Prostate gland (tissue), 2 donors: Measurements from ENCODE around the gene FCER2.

ENCODE experiments used
- POLR2A ChIP-seq: fragments of 450-650 bp; IDR thresholded peaks from one replicate; pipeline ENCODE4 v1.6.1; 2016; ENCODE audit warnings: antibody characterized with exemption, mild to moderate bottlenecking
- POLR2AphosphoS5 ChIP-seq: sonication (generic); formaldehyde crosslinking; IDR thresholded peaks from one replicate; pipeline ENCODE4 v1.6.1; 2017; ENCODE audit warnings: antibody characterized with exemption
- TF ChIP-seq, protein P1 (sequence below), 4 experiments: fragments of 200-600 bp in 2 of 4; fragments of 450-650 bp in 2 of 4; sonication (generic) in 2 of 4; IDR thresholded peaks; 1 replicate in 3 of 4; 2 replicates in 1 of 4; pipeline ENCODE4 v1.5.1; 2016 to 2019; ENCODE audit warnings: antibody characterized with exemption in 4 of 4, mild to moderate bottlenecking in 2 of 4, moderate library complexity in 2 of 4

DNA sequence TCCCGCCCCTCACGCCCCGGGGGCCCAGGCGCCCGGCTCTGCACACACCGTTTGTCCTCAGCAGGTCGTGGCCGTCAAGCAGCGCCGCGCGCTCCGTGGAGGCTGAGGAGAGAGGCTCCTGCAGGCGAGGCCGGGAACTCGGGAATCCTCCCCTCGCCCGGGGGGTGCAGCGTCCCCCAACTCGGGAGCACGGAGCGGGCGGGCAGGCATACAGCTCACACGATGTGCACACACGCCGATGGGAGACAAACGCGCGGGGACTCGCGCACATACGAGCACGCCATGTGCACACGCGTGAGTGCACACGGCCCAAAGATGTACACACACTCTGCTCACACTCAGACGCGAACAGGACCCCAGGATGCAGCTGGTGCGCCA is 29.3 kb upstream of the FCER2 start:
- TF ChIP-seq, protein P1, sequence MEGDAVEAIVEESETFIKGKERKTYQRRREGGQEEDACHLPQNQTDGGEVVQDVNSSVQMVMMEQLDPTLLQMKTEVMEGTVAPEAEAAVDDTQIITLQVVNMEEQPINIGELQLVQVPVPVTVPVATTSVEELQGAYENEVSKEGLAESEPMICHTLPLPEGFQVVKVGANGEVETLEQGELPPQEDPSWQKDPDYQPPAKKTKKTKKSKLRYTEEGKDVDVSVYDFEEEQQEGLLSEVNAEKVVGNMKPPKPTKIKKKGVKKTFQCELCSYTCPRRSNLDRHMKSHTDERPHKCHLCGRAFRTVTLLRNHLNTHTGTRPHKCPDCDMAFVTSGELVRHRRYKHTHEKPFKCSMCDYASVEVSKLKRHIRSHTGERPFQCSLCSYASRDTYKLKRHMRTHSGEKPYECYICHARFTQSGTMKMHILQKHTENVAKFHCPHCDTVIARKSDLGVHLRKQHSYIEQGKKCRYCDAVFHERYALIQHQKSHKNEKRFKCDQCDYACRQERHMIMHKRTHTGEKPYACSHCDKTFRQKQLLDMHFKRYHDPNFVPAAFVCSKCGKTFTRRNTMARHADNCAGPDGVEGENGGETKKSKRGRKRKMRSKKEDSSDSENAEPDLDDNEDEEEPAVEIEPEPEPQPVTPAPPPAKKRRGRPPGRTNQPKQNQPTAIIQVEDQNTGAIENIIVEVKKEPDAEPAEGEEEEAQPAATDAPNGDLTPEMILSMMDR (IDR thresholded peaks at IDR 0.05) = no peak
- TF ChIP-seq POLR2AphosphoS5 (no peak), POLR2A (no peak)
